Measurements from ENCODE around the gene SLC4A7. TPM values are rescaled to one million over a fixed set of nuclear protein-coding genes. Genes with fewer than 3 reads are reported as not detected.
A peak's percentile ranks its signal among the peaks of the same experiment; 100 is the strongest.
"Not testable (repeated sequence)": the region's sequence is repeated elsewhere in the genome, so short reads cannot be mapped to it uniquely, and the experiment has no call there.

SLC4A7 gene
- total RNA-seq = 105 and 195 TPM in 2 replicates

DNA sequence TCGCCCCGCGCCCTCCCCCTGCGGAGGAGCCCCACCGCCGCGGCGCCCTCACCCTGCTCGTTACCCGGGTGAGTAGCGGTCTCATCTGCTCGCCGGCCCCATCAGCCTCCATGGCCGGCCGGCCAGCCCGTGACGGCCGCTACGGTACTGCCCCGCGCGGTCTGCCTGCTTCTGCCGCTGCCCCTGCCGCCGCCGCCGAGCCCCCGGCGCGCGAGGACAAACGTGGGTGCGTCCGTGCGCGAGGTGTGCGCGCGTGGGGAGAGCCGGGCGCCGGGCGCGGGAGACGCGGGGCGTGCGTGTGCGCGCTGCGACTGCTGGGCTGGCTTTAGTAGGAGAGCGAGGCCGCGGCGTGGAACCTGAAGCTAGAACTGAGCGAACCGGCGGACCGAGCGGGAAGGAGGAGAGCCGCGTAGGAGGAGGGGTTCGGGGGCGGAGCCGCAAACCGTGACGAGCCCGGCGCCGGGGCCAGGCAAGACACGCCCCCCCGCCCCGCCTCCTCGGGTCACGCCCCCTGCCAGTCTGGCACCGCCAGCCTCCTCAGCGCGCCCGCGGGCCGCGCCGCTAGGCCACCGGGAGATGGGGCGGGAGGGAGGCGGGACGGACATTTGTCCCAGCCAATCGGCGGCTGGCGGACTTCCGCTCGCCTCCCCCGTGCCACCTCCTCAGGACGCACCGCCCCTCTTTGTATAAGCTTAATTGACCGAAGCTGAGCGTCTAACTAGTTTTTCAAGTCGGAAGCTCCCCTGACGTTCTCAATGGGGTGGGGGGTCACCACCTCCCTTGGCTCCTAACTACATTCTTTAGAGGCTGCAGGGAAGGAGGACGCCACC is at the start of gene SLC4A7:
SLC4A7 (minus strand) TSS at position 370 of the 830 bp plus-strand sequence; CDS start at position 112, 258 bp downstream.
- DNase-seq (ENCODE audit: low read depth) = peak; percentile 88

DNA sequence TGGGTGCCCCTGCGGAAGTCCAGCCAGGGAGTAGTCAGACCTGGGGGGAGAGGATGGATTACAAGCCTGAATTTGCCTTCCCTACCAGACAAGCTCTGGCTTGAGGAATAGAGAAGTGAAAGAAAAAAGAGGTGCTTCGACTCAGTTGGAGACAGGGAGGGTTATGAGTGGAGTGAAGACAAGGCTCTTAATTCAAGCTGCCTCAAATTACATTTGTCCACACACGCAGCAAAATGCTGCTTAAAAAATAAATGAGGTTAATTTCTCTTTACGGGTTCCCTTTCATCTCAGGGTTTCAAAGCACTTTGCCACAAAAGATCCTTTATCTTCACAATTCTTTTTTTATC is 49.0 kb upstream of the SLC4A7 start:
- no peak for DNase-seq (ENCODE audit: low read depth)

GRCh38 chr3:27532426-27533260 is 48.5 kb upstream of the SLC4A7 start:
- peak; percentile 70 for DNase-seq (ENCODE audit: low read depth)

DNA sequence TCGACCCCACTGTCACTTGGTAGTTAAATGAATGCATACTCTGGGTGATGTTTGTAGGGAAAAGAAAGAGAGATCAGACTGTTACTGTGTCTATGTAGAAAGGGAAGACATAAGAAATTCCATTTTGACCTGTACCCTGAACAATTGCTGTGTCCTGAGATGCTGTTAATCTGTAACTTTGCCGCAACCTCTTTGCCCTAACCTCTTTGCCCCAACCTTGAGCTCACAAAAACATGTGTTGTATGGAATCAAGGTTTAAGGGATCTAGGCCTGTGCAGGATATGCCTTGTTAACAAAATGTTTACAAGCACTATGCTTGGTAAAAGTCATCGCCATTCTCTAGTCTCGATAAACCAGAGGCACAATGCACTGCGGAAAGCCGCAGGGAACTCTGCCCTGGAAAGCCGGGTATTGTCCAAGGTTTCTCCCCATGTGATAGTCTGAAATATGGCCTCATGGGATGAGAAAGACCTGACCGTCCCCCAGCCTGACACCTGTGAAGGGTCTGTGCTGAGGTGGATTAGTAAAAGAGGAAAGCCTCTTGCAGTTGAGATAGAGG is 47.1 kb upstream of the SLC4A7 start:
- not testable (repeated sequence) for DNase-seq (ENCODE audit: low read depth)

DNA sequence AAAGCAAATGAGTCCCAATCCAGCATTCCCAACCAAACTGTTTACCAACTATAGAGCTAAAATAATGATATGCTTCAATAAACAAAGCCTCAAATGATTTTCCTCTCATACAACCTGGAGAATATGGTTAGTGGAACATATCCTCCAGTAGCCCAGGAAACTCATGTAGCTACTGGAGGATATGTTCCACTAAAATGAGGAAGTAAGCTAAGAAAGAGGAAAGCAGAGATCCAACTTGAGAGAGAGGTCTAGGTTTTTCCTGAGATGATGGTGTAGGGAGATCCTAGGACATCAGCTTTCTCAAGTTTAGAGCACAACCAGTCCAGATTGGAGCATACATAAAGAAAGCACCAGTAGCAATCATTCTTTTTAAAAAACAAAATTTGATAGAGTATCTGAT is 44.6 kb upstream of the SLC4A7 start:
- DNase-seq (ENCODE audit: low read depth) = no peak

GRCh38 chr3:27526614-27527315 is 42.6 kb upstream of the SLC4A7 start:
- DNase-seq (ENCODE audit: low read depth) = no peak

DNA sequence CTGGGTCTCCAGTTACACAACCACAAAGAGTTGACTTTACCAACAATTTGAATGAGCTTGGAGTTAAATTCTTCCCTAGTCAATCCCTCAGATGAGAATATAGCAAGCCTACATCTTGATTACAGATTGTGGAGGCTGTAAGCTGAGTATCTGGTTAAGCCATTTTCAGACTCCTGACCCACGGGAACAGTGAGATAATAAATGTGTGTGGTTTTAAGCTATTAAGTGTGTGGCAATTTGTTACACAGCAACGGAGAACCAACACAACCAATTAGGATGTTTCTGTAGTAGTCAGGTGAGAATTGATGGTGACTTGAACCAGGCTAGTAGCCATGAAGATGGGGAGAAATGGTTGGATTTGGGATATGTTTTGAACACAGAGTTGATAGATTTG is 37.7 kb upstream of the SLC4A7 start:
- peak; percentile 66 for DNase-seq (ENCODE audit: low read depth)

- peak; percentile 95 for DNase-seq (ENCODE audit: low read depth)
Observed at GRCh38 chr3:27521179-27521871, 37.1 kb upstream of the SLC4A7 start.

DNA sequence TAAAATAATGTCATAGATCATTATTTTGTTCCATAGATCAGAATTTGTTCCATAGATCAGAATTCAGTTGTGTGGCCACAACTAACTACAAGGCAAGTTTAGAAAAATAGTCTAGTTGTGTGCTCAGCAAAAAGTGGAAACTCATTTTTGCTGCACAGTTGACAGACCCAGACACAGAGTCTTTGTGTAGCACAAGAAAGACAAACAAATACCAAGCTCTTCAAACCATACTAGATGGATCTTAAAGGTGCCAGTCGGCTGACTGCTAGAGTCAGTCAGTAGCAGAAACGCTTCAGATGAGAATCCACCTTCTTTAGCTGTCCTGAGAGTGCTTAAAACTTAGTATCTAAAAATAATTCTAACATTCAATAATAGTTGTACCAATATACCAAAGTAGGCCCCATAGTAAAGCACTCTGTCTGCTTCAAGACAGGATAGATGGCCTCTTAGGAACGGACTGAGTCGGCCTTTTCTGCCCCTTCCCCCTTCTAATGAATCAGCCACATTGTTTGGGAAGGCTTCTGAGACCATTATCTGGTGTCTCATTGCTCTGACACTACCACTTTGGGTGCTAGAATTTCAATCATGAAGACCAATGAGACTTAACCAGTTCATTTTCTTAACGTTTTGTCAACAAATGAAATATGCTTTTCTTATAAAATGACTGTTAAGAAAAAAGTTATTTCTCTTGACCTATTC is 27.7 kb upstream of the SLC4A7 start:
- peak; percentile 50 for DNase-seq (ENCODE audit: low read depth)

- DNase-seq (ENCODE audit: low read depth) = no peak
Observed at GRCh38 chr3:27509376-27509775, 25.2 kb upstream of the SLC4A7 start.

GRCh38 chr3:27508424-27508823 is 24.2 kb upstream of the SLC4A7 start:
- DNase-seq (ENCODE audit: low read depth) = peak; percentile 73

DNA sequence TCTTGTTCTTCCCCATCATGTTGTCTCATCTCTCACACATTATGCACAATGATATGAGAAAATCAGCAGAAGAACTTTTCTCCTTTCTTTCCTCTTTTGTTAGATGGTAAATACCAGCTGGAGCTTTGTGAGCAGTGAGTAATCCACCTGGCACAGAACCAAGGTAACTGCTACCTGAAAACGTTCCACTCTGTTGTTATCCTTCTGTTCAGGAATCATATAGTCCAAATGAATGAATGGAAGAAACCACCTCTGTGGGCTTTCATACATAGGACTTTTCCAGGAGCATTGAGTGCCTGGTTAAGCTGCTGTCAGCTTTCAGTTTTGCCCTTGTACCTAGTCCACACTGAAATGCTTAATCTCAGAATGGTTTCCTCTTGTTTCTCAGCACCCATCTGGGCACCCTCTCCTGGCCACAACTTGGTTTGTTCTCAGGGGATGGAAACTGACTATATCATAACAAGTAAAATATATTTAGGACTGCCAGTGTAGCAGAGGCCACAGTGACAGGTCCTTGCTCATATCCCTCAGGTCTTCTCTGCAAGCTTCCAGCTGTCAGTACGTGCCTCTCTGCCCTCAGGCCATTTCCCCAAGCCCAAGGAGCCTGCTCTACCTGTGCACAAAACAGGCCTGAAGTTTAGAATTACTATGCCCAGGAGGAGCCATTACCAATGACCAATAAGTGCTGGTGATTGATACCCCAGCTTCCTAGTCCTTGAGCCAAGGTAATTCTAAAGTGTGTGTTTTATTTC is 23.5 kb upstream of the SLC4A7 start:
- DNase-seq (ENCODE audit: low read depth) = peak; percentile 83

DNA sequence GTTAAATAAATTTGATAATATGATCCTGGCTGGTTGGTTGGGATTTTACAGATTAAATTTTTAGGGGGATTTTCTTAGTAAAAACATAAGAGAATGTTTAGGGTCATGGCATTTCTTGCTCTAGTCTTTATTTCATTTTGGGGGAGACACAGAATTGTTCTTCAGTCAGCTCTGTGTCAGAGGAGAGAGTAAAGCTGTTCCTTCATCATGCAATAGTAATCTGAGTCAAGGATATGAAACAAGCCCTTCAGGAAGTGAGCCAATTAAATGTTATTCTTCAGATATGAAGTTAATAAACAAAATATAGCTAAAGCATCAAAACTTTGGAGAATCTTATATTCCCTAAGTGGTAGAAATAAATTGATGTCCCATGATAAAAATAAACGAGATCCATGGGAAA is 22.9 kb upstream of the SLC4A7 start:
- DNase-seq (ENCODE audit: low read depth) = no peak

- peak; percentile 76 for DNase-seq (ENCODE audit: low read depth)
Observed at GRCh38 chr3:27504749-27505148, 20.6 kb upstream of the SLC4A7 start.

- DNase-seq (ENCODE audit: low read depth) = no peak
Observed at GRCh38 chr3:27503526-27503925, 19.3 kb upstream of the SLC4A7 start.

DNA sequence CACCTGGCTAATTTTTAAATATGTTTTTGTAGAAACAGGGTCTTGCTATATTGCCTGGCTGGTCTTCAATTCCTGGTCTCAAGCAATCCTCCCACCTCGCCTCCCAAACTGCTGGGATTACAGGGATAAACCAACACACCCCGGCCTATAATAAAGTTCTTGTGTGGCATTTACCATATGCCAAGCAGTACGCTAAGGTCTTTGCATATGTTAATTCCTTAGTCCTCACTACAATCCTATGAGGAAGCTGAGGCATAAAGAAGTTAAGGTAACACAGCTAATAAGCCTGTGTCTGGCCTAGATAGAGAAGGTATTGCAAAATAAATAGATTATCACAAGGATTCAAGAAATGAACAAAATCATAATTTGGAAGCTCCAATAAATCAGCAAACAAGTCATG is 17.6 kb upstream of the SLC4A7 start:
- no peak for DNase-seq (ENCODE audit: low read depth)

- no peak for DNase-seq (ENCODE audit: low read depth)
Observed at GRCh38 chr3:27500986-27501385, 16.8 kb upstream of the SLC4A7 start.

DNA sequence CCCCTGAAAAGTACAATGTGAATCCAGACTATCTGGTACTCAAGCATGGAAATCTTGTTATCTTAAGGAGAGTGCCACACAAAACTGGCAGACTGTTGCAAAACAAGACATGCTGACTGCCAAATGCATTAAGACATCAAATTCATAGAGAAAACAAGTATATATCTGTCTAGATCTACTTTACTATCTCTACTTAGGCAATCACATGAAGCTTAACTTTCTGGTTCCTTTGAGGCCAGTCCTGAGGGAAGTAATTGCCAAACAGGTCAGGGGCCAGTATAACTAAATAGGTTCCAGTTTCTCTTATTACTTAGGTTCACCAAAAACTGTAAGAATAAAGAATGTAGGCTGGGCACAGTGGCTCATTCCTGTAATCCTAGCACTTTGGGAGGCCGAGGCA is 15.9 kb upstream of the SLC4A7 start:
- no peak for DNase-seq (ENCODE audit: low read depth)

DNA sequence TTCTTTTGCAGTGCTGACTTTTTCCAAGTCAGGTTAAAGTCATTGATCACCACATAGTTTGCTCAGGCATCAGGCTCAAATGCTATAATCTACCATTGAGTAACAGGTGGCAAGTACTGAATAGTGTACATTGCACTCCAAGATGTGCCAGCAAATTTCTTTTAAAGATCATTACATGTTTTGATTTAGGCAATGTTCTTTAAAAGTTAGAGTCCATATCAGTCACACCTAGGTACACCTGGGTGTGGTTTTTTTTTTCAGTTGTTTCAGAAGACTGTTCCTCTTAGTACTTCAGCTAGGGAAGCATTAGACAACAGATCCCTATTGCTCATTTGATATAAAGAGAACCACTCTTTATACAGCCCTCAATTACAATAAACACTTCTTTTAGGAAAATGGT is 10.6 kb upstream of the SLC4A7 start:
- no peak for DNase-seq (ENCODE audit: low read depth)

DNA sequence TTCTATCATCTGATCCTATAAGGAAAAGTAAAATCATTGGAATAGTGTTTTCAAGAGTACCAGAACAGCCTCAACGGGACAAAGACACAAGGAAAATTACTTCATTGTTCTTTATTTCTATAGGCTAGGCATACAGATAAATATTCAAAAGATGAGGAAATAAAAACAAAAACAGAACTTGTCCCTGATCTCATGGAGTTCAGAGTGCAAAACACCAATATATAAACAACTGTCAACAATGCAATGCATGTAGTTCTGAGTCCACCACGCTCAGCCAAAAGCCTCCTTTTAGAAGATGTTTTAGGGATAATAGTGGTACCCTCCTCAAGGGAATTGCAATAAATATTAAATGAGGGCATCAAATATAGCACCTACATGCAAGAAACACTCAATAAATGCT is 4.6 kb upstream of the SLC4A7 start:
- DNase-seq (ENCODE audit: low read depth) = no peak
